Colon (tissue), 2 donors: ENCODE measurements around the gene INHBE.
"Not testable (repeated sequence)": the region's sequence is repeated elsewhere in the genome, so short reads cannot be mapped to it uniquely, and the experiment has no call there.

Experiments
- FAIRE-seq: peaks from 2 replicates; lab custom pipeline; 2012; peaks lifted over from hg19 to GRCh38; lab: Jason Lieb, UNC
- donor health status: control.
- donor health status: control.

Gene INHBE

GRCh38 chr12:57476162-57476992 is 21.3 kb downstream of the INHBE start:
- no peak for FAIRE-seq

- no peak for FAIRE-seq
Measured at GRCh38 chr12:57476993-57477709, 22.0 kb downstream of the INHBE start.

GRCh38 chr12:57477710-57478681 is 22.9 kb downstream of the INHBE start:
- FAIRE-seq: no peak

- FAIRE-seq: no peak
Measured at GRCh38 chr12:57479043-57479375, 23.9 kb downstream of the INHBE start.

GRCh38 chr12:57479376-57480115 is 24.4 kb downstream of the INHBE start, which contains the start of gene ARHGAP9:
Gene ARHGAP9 (minus strand): TSS chr12:57479866. CDS start chr12:57479406, 460 bp downstream.
- no peak for FAIRE-seq

- no peak for FAIRE-seq
Measured at GRCh38 chr12:57481671-57482070, 26.6 kb downstream of the INHBE start.

- no peak for FAIRE-seq
Measured at GRCh38 chr12:57483466-57483865, 28.4 kb downstream of the INHBE start.

- no peak for FAIRE-seq
Measured at GRCh38 chr12:57485695-57486094, 30.6 kb downstream of the INHBE start.

- no peak for FAIRE-seq
Measured at GRCh38 chr12:57487055-57487596, 32.0 kb downstream of the INHBE start.

- FAIRE-seq: no peak
Measured at GRCh38 chr12:57487597-57488401, 32.7 kb downstream of the INHBE start, which contains the start of gene MARS1. Gene MARS1 (plus strand): TSS chr12:57488068. CDS start chr12:57488091, 23 bp downstream.

- no peak for FAIRE-seq
Measured at GRCh38 chr12:57488402-57489156, 33.5 kb downstream of the INHBE start.

GRCh38 chr12:57489157-57489641 is 34.1 kb downstream of the INHBE start:
- no peak for FAIRE-seq

GRCh38 chr12:57490126-57490525 is 35.0 kb downstream of the INHBE start:
- no peak for FAIRE-seq

GRCh38 chr12:57491393-57492280 is 36.5 kb downstream of the INHBE start:
- no peak for FAIRE-seq

- not testable (repeated sequence) for FAIRE-seq
Measured at GRCh38 chr12:57495051-57495701, 40.1 kb downstream of the INHBE start.

GRCh38 chr12:57496822-57497221 is 41.7 kb downstream of the INHBE start:
- no peak for FAIRE-seq

GRCh38 chr12:57497223-57498131 is 42.4 kb downstream of the INHBE start:
- no peak for FAIRE-seq
